ENCODE data around the gene OR7E24. TPM values are rescaled to one million over a fixed set of nuclear protein-coding genes. Genes with fewer than 3 reads are reported as not detected.
"Not testable (repeated sequence)": the region's sequence is repeated elsewhere in the genome, so short reads cannot be mapped to it uniquely, and the experiment has no call there.

The OR7E24 gene
- polyA plus RNA-seq (ENCODE audit: insufficient read length in 12 of 12) = not detected
- long read RNA-seq, donor 1 = 0 reads
- long read RNA-seq, donor 2 = 0 reads
- long read RNA-seq, donor 3 = 0 reads
- long read RNA-seq, donor 4 = 0 reads
- long read RNA-seq, donor 5 = 0 reads
- long read RNA-seq, donor 6 = 0 reads
- long read RNA-seq, donor 7 = 0 reads
- long read RNA-seq, donor 8 = 0 reads
- long read RNA-seq, donor 9 = 0 reads
- long read RNA-seq, donor 10 = 0 reads
- long read RNA-seq, donor 11 = 0 reads

DNA sequence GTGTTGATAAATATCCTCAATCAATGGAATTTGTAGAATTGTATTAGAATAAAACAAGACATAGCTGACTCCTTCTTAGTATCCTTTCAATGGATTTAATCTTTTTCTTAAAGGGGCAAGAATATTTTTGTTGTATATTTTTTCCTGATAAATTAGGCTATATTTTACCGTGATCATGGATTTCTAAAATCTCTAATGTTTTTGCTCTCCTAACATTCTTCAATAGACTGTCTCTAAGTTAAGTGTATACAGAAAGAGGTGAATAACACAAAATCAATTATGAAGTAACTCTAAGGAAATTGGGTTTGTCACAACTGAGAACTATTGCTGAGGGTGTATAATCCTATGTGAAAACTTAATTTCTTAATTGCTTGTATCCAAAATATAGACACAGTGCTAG, at the start of gene OR7E24:
Gene OR7E24, plus strand, starts transcription at position 301 of the 400 bp plus-strand sequence. CDS start 114 bp downstream, outside the sequence.
- no peak for DNase-seq

DNA sequence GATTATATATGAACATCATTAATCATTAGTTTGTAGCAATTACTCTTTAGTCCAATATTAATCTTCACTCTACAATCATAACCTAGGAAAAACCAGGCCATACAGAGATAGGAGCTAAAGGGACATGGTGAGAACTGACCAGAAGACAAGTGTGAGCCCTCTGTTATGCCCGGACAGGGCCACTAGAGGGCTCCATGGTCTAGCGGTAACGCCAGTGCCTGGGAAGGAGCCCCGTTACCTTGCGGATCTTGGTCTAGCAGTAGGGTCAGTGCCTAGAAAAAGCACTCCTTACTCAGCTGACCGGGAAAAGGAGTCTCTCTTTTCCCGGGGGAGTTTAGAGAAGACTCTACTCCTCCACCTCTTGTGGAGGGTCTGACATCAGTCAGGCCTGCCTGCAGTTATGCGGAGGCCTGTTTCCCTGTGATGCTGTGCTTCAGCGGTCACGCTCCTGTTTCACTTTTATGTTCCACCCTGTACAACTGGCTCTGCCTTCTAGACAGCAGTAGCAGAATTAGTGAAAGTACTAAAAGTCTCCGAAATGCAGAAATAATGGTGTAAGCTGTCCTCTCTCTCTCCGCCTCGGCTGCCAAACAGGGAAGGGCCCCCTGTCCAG, 45.1 kb upstream of the OR7E24 start:
- peak; percentile 66 for DNase-seq

DNA sequence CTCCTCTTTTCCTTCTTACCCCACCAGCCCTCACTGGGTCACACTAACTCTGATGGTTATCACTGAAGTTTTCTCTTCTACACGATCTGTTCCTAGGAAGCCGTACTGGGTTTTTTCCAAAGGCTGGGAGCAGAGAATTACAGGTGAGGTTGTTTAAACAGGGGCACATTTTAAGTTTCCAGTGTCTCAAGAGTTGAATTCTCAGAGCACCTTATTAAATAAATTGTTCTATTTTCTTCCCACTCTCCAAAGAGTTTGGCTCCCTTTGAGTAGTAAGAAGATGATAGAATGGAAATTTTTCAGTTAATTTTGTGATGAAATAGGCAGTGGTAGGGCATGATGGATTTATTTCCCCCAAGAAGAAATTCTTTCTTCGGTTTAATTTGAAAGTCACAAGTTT, 31.2 kb upstream of the OR7E24 start, which contains the start of gene OR7D4:
Gene OR7D4, minus strand, starts transcription at position 101 of the 400 bp plus-strand sequence. CDS start 4,752 bp downstream, outside the sequence.
- no peak for DNase-seq

DNA sequence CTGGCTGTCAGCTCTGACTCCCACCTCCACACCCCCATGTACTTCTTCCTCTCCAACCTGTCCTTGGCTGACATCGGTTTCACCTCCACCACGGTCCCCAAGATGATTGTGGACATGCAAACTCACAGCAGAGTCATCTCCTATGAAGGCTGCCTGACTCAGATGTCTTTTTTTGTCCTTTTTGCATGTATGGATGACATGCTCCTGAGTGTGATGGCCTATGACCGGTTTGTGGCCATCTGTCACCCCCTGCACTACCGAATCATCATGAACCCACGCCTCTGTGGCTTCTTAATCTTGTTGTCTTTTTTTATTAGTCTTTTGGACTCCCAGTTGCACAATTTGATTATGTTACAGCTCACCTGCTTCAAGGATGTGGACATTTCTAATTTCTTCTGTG, 506 bp downstream of the OR7E24 start:
- no peak for DNase-seq

DNA sequence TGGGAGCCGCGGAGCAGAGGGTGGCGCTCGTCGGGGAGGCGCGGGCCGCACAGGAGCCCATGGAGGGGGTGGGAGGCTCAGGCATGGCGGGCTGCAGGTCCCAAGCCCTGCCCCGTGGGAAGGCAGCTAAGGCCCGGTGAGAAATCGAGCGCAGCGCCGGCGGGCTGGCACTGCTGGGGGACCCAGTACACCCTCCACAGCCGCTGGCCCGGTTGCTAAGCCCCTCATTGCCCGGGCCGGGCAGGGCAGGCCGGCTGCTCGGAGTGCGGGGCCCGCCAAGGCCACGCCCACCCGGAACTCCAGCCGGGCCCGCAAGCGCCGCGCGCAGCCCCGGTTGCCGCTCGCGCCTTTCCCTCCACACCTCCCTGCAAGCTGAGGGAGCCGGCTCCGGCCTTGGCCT, 32.8 kb downstream of the OR7E24 start:
- DNase-seq = not testable (repeated sequence)

- DNase-seq = no peak
These were observed 38.6 kb downstream of the OR7E24 start for GRCh38 chr19:9289231-9289884.

DNA sequence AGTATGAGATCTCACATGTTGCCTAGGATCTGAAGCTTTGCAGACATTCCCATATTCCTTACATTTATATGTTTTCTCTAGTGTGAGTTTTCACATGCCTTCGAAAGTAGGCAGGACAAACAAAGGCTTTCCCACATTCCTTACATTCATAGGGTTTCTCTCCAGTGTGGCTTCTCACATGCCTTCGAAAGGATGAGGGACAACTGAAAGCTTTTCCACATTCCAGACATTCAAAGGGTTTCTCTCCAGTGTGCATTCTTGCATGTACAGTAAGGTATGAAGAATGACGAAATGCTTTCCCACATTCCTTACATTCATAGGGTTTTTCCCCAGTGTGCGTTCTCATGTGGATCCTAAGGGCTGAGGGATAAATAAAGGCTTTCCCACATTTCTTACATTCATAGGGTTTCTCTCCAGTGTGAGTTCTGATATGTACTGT, 44.7 kb downstream of the OR7E24 start:
- DNase-seq = no peak

DNA sequence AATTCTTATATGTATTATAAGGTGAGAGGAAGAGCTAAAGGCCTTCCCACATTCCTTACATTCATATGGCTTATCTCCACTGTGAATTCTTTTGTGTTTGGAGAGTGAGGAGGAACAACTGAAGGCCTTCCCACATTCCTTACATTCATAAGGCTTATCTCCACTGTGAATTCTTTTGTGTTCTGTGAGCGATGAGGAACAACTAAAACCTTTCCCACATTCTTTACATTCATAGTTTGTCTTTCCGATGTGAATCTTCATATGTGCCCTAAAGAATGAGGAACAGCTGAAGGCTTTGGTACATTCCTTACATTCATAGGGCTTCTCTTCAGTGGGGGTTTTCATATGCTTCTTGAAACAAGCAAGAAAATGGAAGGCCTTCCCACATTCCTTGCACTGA, 45.6 kb downstream of the OR7E24 start:
- DNase-seq = no peak

Other genes with a start within 250 kb of the OR7E24 start
- under 1 TPM in 4 of 12 donors, not detected in 8; 0.03 to 0.97 (median 0.18) TPM for gene MUC16, start 240.5 kb upstream of the OR7E24 start, polyA plus RNA-seq (ENCODE audit: insufficient read length in 12 of 12)
- under 1 TPM in 1 of 12 donors, not detected in 11; 0.07 TPM for gene OR1M1, start 163.9 kb upstream of the OR7E24 start, polyA plus RNA-seq (ENCODE audit: insufficient read length in 12 of 12)
- gene OR7G2, start 143.5 kb upstream of the OR7E24 start, polyA plus RNA-seq (ENCODE audit: insufficient read length in 12 of 12) = under 1 TPM in 2 of 12 donors, not detected in 10; 0.07 to 0.11 TPM
- not detected for gene OR7G1, start 135.2 kb upstream of the OR7E24 start, polyA plus RNA-seq (ENCODE audit: insufficient read length in 12 of 12)
- not detected for gene OR7G3, start 124.0 kb upstream of the OR7E24 start, polyA plus RNA-seq (ENCODE audit: insufficient read length in 12 of 12)
- gene ZNF317, start 110.5 kb upstream of the OR7E24 start, polyA plus RNA-seq (ENCODE audit: insufficient read length in 12 of 12) = 10 to 100 TPM in 10 of 12 donors, 1 to 10 TPM in 1, not detected in 1; 6.9 to 23.7 (median 21.6) TPM
- 1 to 10 TPM in 1 of 12 donors, under 1 TPM in 7, not detected in 4; 0.05 to 1.3 (median 0.11) TPM for gene OR7D2, start 72.0 kb upstream of the OR7E24 start, polyA plus RNA-seq (ENCODE audit: insufficient read length in 12 of 12)
- gene OR7D4, start 31.3 kb upstream of the OR7E24 start, polyA plus RNA-seq (ENCODE audit: insufficient read length in 12 of 12) = under 1 TPM in 2 of 12 donors, not detected in 10; 0.06 to 0.08 TPM
- gene ZNF699, start 58.9 kb downstream of the OR7E24 start, polyA plus RNA-seq (ENCODE audit: insufficient read length in 12 of 12) = 1 to 10 TPM in 11 of 12 donors, not detected in 1; 2.6 to 4.2 (median 3.5) TPM
- gene ZNF559, start 73.2 kb downstream of the OR7E24 start, polyA plus RNA-seq (ENCODE audit: insufficient read length in 12 of 12) = 10 to 100 TPM in 11 of 12 donors, not detected in 1; 22.1 to 42.9 (median 30.2) TPM
- gene ZNF177, start 112.1 kb downstream of the OR7E24 start, polyA plus RNA-seq (ENCODE audit: insufficient read length in 12 of 12) = 1 to 10 TPM in 11 of 12 donors, not detected in 1; 4.2 to 8.5 (median 6.2) TPM
- 10 to 100 TPM in 11 of 12 donors, not detected in 1; 13.4 to 48.4 (median 22.6) TPM for gene ZNF266, start 184.6 kb downstream of the OR7E24 start, polyA plus RNA-seq (ENCODE audit: insufficient read length in 12 of 12)
- gene ZNF560, start 247.7 kb downstream of the OR7E24 start, polyA plus RNA-seq (ENCODE audit: insufficient read length in 12 of 12) = under 1 TPM in 10 of 12 donors, not detected in 2; 0.05 to 0.60 (median 0.22) TPM

All from muscle of arm (tissue), 14 donors.